ENCODE data around the gene PAMR1. TPM values are rescaled to one million over a fixed set of nuclear protein-coding genes. Genes with fewer than 3 reads are reported as not detected.

PAMR1 gene
- total and polyA plus RNA-seq, 9 donors, result 0.25 to 25.8 (median 3.6) TPM

DNA sequence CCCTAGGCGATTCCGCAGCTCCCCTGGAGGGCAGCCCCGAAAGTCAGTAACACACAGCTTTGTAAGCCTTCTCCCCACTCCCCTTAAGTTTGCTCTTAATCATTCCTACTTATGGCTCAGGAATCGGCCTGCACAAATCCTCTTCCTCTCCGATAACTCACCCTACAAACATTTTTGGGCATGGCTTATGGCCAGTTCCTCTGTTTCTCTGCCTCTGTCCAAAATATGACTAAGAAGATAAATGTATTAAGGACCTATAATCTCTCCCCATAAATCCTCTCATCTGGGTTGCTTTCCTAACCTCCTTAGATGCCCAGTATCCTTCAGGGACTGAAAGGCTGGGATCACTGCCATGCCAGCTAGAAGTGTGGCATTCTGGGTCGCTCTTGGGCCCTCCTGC, 41.0 kb downstream of the PAMR1 start:
- DNase-seq, result no peak
- Histone ChIP-seq H3K27ac (no peak overlapping the region), H3K4me3 (no peak overlapping the region), H3K4me1 (ENCODE audit: insufficient read depth) (no peaks in the 10 kb centered on the region), H3K27me3 (no peaks in the 10 kb centered on the region), H3K9me3 (no peaks in the 10 kb centered on the region), H3K36me3 (no peaks in the 10 kb centered on the region)
- TF ChIP-seq, protein P1, sequence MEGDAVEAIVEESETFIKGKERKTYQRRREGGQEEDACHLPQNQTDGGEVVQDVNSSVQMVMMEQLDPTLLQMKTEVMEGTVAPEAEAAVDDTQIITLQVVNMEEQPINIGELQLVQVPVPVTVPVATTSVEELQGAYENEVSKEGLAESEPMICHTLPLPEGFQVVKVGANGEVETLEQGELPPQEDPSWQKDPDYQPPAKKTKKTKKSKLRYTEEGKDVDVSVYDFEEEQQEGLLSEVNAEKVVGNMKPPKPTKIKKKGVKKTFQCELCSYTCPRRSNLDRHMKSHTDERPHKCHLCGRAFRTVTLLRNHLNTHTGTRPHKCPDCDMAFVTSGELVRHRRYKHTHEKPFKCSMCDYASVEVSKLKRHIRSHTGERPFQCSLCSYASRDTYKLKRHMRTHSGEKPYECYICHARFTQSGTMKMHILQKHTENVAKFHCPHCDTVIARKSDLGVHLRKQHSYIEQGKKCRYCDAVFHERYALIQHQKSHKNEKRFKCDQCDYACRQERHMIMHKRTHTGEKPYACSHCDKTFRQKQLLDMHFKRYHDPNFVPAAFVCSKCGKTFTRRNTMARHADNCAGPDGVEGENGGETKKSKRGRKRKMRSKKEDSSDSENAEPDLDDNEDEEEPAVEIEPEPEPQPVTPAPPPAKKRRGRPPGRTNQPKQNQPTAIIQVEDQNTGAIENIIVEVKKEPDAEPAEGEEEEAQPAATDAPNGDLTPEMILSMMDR (IDR thresholded peaks at IDR 0.05), result no peak
- TF ChIP-seq POLR2A (IDR thresholded peaks at IDR 0.05) (no peak), EP300 (IDR thresholded peaks at IDR 0.05) (no peak)
- intact Hi-C loops (cut with DNase I), result loop anchor here in 1 of 4 donors (10.0 kb wide), 1 partner anchor 560 kb away; no protein-coding TSS in a partner anchor
- WGBS, 3 donors, result 84 to 91% (median 84%) methylated on average over 6 of the region's 6 CpGs

DNA sequence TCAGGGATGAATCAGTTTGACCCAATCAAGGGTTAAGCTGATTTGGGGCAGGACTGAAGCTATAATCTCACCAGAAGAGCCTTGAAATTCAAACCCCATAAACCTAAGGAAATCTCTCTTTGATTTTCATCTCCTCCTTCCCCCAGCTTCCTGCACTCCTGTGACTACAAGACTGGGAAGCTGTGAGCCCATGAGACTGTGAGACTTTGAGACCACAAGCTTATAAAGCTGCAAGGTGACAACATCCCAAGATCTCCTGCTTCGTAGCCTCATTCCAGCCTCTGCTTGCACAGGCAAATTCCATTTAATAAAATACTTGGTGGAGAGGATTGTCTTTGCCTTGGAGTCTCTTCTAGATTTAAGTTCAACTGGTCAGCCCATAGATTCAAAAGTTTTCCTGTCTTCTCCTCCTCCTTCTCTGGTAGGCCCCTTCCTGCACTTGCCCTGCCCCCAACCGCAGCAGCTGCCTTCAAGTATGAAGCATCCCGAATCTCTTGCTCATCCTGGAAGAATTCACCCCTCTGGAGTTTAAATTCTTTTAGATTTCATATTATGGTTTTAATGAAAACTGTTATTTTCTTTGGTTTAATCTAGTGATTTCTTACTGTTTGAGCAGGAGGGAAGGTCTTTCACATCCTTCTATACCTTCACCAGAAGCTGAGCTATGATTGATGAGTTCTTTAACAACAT, 42.1 kb downstream of the PAMR1 start:
- 78 to 81% (median 79%) methylated on average over 3 of the region's 3 CpGs for WGBS, 3 donors
- intact Hi-C loops (cut with DNase I), result loop anchor here in 1 of 4 donors (10.0 kb wide), 1 partner anchor 558 kb away; no protein-coding TSS in a partner anchor
- H3K36me3 ChIP-seq, result no peaks in the 10 kb centered on the region
- H3K27ac ChIP-seq, result no peak overlapping the region
- H3K27me3 ChIP-seq, result no peaks in the 10 kb centered on the region
- H3K4me1 ChIP-seq (ENCODE audit: insufficient read depth), result peaks cover 3% of the 10 kb centered on the region
- H3K4me3 ChIP-seq, result no peak overlapping the region
- H3K9me3 ChIP-seq, result no peaks in the 10 kb centered on the region
- no peak for TF ChIP-seq EP300 (IDR thresholded peaks at IDR 0.05)
- TF ChIP-seq POLR2A (IDR thresholded peaks at IDR 0.05), result no peak
- TF ChIP-seq, protein P1 (IDR thresholded peaks at IDR 0.05), result no peak
- no peak for DNase-seq

DNA sequence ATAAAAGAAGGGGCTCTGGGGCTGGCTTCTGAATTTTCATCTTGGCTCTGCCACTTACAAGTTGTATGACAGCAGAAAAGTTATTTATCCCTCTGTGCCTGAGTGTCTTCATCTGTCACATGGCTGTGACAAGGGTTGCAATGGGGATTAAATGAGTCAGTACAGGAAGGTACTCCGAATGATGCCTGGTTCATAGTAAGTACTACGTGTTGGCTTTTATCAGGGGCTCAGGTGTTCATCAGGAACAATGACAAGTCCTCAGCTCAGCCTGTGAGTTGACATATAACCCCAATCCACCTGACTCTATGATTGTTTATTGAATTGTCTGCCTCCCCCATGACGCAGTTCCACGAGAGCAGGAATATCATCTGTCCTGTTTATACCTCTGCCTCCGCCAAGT, 45.7 kb downstream of the PAMR1 start:
- Histone ChIP-seq H3K9me3 (no peaks in the 10 kb centered on the region), H3K27me3 (no peaks in the 10 kb centered on the region), H3K27ac (no peak overlapping the region), H3K4me3 (no peak overlapping the region), H3K36me3 (no peaks in the 10 kb centered on the region), H3K4me1 (ENCODE audit: insufficient read depth) (peaks cover 3% of the 10 kb centered on the region)
- intact Hi-C loops (cut with DNase I), result loop anchor here in 1 of 4 donors (10.0 kb wide), 1 partner anchor 555 kb away; no protein-coding TSS in a partner anchor
- WGBS, 3 donors, result 88 to 94% (median 92%) methylated on average over 5 of the region's 5 CpGs
- TF ChIP-seq, protein P1 (IDR thresholded peaks at IDR 0.05), result no peak
- TF ChIP-seq POLR2A (IDR thresholded peaks at IDR 0.05) (no peak), EP300 (IDR thresholded peaks at IDR 0.05) (no peak)
- no peak for DNase-seq

DNA sequence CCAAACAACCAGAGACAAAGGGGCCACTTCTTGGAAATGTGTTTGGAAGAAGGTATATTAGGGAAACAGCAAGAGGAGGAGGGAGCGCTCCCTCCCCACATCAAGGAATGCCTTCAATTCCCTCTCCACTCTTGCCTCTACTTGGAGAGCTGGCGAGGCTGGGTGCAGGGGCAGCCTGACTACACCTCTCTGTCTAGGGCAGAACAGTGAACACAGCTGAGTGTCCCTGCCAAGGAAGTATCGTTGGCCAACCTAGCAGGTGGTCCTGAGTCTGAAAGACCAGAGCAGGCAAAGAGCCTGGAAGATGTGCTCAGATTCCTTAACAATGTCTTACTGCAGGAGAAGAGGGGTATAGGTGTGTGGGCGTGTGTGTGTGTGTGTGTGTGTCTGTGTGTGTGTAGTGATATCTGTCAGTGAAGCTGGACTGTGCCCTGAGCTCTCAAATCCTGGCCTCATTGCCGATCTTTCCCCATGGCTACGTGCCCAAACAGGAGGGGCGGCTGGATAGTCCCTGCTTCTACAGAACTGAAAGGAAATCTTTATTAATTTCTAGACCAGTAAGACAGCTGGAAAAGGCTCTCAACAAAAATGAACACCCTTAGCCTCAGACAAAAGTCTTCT, 46.8 kb downstream of the PAMR1 start:
- H3K27ac ChIP-seq, result no peak overlapping the region
- no peak overlapping the region for H3K4me3 ChIP-seq
- intact Hi-C loops (cut with DNase I), result no loop called here
- no peaks in the 10 kb centered on the region for H3K36me3 ChIP-seq
- no peaks in the 10 kb centered on the region for H3K9me3 ChIP-seq
- 25 to 30% (median 27%) methylated on average over 7 of the region's 7 CpGs for WGBS, 3 donors
- H3K4me1 ChIP-seq (ENCODE audit: insufficient read depth), result peaks cover 3% of the 10 kb centered on the region
- TF ChIP-seq EP300 (IDR thresholded peaks at IDR 0.05), result no peak
- TF ChIP-seq, protein P1 (IDR thresholded peaks at IDR 0.05), result no peak
- TF ChIP-seq POLR2A (IDR thresholded peaks at IDR 0.05), result no peak
- H3K27me3 ChIP-seq, result no peaks in the 10 kb centered on the region
- no peak for DNase-seq

Measured in ovary (tissue), 9 donors.